AG09319 (cell line): Measurements from ENCODE around the gene PDIK1L.

Experiments
- DNase-seq: peaks from one replicate; pipeline ENCODE4 v3.0.0-alpha.2; 2010; ENCODE audit warnings: low read depth; ENCODE audit errors: extremely low read depth
- CTCF ChIP-seq: IDR thresholded peaks from 2 replicates; pipeline ENCODE4 v1.5.1; 2011; ENCODE audit warnings: low read depth, mild to moderate bottlenecking, inconsistent platforms, low read length, moderate library complexity

PDIK1L gene

GRCh38 chr1:26125382-26125781, 13.8 kb downstream of the PDIK1L start:
- TF ChIP-seq CTCF = no peak

GRCh38 chr1:26125946-26126320, 14.3 kb downstream of the PDIK1L start:
- no peak for DNase-seq
- no peak for TF ChIP-seq CTCF

More at GRCh38 chr1:26125382-26125781, 13.8 kb downstream of the PDIK1L start:
- DNase-seq = no peak

GRCh38 chr1:26126321-26127084, 14.9 kb downstream of the PDIK1L start:
- DNase-seq = no peak
- TF ChIP-seq CTCF = no peak

GRCh38 chr1:26127235-26128163, 15.9 kb downstream of the PDIK1L start:
- DNase-seq = no peak
- no peak for TF ChIP-seq CTCF

- DNase-seq = no peak
- TF ChIP-seq CTCF = no peak
Measured at GRCh38 chr1:26129778-26130177, 18.2 kb downstream of the PDIK1L start.

- no peak for TF ChIP-seq CTCF
Measured at GRCh38 chr1:26130695-26131094, 19.1 kb downstream of the PDIK1L start.

GRCh38 chr1:26132128-26132833, 20.7 kb downstream of the PDIK1L start:
- no peak for DNase-seq
- no peak for TF ChIP-seq CTCF

More at GRCh38 chr1:26130695-26131094, 19.1 kb downstream of the PDIK1L start:
- DNase-seq = no peak
